ENCODE measurements around the gene PLEKHA7. TPM values are rescaled to one million over a fixed set of nuclear protein-coding genes. Genes with fewer than 3 reads are reported as not detected.

PLEKHA7 gene
- total and polyA plus RNA-seq, 2 experiments from 2014 or later: 0.43 TPM; not detected in 1

DNA sequence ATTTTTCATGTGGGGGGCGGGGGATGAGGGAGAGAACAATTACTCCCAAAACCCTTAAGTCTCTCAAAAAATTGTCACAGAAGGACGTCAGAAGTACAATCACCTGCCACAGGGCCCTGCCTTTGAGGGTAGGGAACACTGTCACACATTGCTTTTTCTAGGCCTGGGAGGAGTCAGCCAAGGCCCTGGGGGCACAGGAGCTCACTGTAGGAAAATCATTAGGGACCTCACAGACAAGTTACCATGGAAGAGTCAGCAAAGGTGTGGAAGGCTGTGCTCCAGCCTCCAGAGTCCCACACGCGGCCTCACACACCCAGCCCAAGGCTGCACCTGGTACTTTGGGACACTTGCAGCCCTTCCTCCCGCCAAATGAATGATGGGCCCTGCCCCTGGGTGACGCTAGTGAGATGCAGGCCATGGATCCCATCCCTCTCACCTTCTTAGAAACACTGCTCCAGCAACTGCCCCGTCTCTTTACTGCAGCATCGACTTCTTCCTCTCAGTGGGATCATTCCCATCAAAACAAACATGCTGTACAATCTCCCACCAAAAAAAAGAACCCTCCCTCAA, 3.3 kb downstream of the PLEKHA7 start:
- Histone ChIP-seq H3K4me1 (ENCODE audit: insufficient read depth) (no peaks in the 10 kb centered on the region), H3F3A (ENCODE audit: insufficient read depth) (no peaks in the 10 kb centered on the region), H2AFZ (no peak overlapping the region), H3K9me3 (ENCODE audit: low read depth) (no peaks in the 10 kb centered on the region), H3K36me3 (ENCODE audit: low read depth) (no peaks in the 10 kb centered on the region), H4K20me1 (ENCODE audit: insufficient read depth) (no peaks in the 10 kb centered on the region), H3K27me3 (replicated peaks; ENCODE audit: insufficient read depth) (peaks cover 29% of the 10 kb centered on the region), H3K27ac (no peak overlapping the region), H3K9ac (no peak overlapping the region), H3K4me3 (no peak overlapping the region), H3K4me2 (ENCODE audit: unreplicated experiment) (no peak overlapping the region), H3K9me2 (ENCODE audit: insufficient read depth) (no peaks in the 10 kb centered on the region), H3K79me2 (ENCODE audit: insufficient read depth) (no peaks in the 10 kb centered on the region)
- DNase-seq: no peak
- in situ Hi-C loops (cut with MboI): no loop called here
- TF ChIP-seq EZH2 (IDR thresholded peaks at IDR 0.05; ENCODE audit: insufficient read depth, poor library complexity, severe bottlenecking): no peak
- TF ChIP-seq EZH2phosphoT487 (IDR thresholded peaks at IDR 0.05; ENCODE audit: insufficient read depth, low read depth): no peak
- 68 to 71% methylated on average over 8 of the region's 8 CpGs for WGBS, 2 experiments (ENCODE audit: low coverage in 1 of 2, low lambda C conversion rate in 2 of 2, missing lambda C conversion rate in 2 of 2)

DNA sequence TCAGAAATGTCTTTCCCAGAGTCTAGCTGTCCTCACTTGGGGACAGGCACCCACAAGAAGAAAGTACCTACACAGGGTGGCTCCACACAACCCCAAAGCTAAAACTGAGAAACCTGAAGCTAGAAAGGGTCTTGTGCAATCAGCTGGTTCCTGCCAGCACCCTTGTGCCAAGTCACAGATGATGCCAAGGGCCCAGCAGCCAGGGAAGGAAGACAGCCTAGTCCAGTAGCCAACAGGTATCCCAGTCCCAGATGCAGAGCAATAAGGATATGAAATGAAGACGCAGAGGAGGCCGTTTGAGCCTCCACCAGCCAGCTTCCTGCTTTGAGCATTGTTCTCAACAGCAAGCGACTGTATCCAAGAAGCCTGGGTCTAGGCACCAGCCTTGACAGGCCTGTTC, 6.1 kb downstream of the PLEKHA7 start:
- Histone ChIP-seq H3K27me3 (replicated peaks; ENCODE audit: insufficient read depth) (peaks cover 14% of the 10 kb centered on the region), H3K36me3 (ENCODE audit: low read depth) (no peaks in the 10 kb centered on the region), H3K4me1 (ENCODE audit: insufficient read depth) (no peaks in the 10 kb centered on the region), H3F3A (ENCODE audit: insufficient read depth) (no peaks in the 10 kb centered on the region), H3K79me2 (ENCODE audit: insufficient read depth) (no peaks in the 10 kb centered on the region), H2AFZ (no peak overlapping the region), H3K27ac (no peak overlapping the region), H3K9me2 (ENCODE audit: insufficient read depth) (no peaks in the 10 kb centered on the region), H4K20me1 (ENCODE audit: insufficient read depth) (no peaks in the 10 kb centered on the region), H3K4me3 (no peak overlapping the region), H3K9ac (no peak overlapping the region), H3K9me3 (ENCODE audit: low read depth) (no peaks in the 10 kb centered on the region), H3K4me2 (ENCODE audit: unreplicated experiment) (no peak overlapping the region)
- 77 to 80% methylated on average over 3 of the region's 3 CpGs for WGBS, 2 experiments (ENCODE audit: low coverage in 1 of 2, low lambda C conversion rate in 2 of 2, missing lambda C conversion rate in 2 of 2)
- no peak for DNase-seq
- TF ChIP-seq EZH2phosphoT487 (IDR thresholded peaks at IDR 0.05; ENCODE audit: insufficient read depth, low read depth): no peak
- no peak for TF ChIP-seq EZH2 (IDR thresholded peaks at IDR 0.05; ENCODE audit: insufficient read depth, poor library complexity, severe bottlenecking)
- in situ Hi-C loops (cut with MboI): no loop called here

DNA sequence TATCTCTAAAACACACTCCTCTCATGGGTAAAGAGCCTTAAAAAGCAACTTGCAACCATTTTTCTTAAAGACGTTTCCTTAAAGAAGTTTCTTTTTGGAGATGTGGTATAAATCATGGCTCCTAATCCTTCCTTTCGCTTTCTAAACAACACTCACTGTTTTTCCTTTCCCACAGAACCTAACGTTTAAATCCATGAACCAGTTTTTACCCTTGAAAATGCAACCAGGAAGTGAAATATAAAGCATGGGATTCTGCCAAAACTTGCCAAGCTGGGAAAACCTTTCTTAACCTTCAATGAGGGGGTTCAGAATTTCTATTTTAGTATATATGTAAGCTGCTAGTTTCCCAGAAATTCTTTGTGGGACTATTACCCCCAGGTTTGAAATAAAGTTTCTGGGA, 8.6 kb downstream of the PLEKHA7 start:
- Histone ChIP-seq H3K9ac (no peak overlapping the region), H3K27ac (no peak overlapping the region), H3K4me2 (ENCODE audit: unreplicated experiment) (no peak overlapping the region), H3K27me3 (replicated peaks; ENCODE audit: insufficient read depth) (no peaks in the 10 kb centered on the region; the same call in 1 of the 2 replicates), H3K9me2 (ENCODE audit: insufficient read depth) (no peaks in the 10 kb centered on the region), H2AFZ (no peak overlapping the region), H4K20me1 (ENCODE audit: insufficient read depth) (no peaks in the 10 kb centered on the region), H3K36me3 (ENCODE audit: low read depth) (no peaks in the 10 kb centered on the region), H3K4me3 (no peak overlapping the region), H3K9me3 (ENCODE audit: low read depth) (no peaks in the 10 kb centered on the region), H3K79me2 (ENCODE audit: insufficient read depth) (no peaks in the 10 kb centered on the region), H3F3A (ENCODE audit: insufficient read depth) (no peaks in the 10 kb centered on the region), H3K4me1 (ENCODE audit: insufficient read depth) (no peaks in the 10 kb centered on the region)
- no peak for DNase-seq
- 53% methylated on average over 3 of the region's 3 CpGs for WGBS, 2 experiments (ENCODE audit: low coverage in 1 of 2, low lambda C conversion rate in 2 of 2, missing lambda C conversion rate in 2 of 2)
- in situ Hi-C loops (cut with MboI): no loop called here
- TF ChIP-seq EZH2 (IDR thresholded peaks at IDR 0.05; ENCODE audit: insufficient read depth, poor library complexity, severe bottlenecking) (no peak), EZH2phosphoT487 (IDR thresholded peaks at IDR 0.05; ENCODE audit: insufficient read depth, low read depth) (no peak)

- H4K20me1 ChIP-seq (ENCODE audit: insufficient read depth): no peaks in the 10 kb centered on the region
- H3F3A ChIP-seq (ENCODE audit: insufficient read depth): no peaks in the 10 kb centered on the region
- no peak for TF ChIP-seq EZH2 (IDR thresholded peaks at IDR 0.05; ENCODE audit: insufficient read depth, poor library complexity, severe bottlenecking)
- no peak for TF ChIP-seq EZH2phosphoT487 (IDR thresholded peaks at IDR 0.05; ENCODE audit: insufficient read depth, low read depth)
- no peaks in the 10 kb centered on the region for H3K79me2 ChIP-seq (ENCODE audit: insufficient read depth)
- no peak overlapping the region for H3K4me3 ChIP-seq
- no peak overlapping the region for H3K9ac ChIP-seq
- WGBS, 2 experiments (ENCODE audit: low coverage in 1 of 2, low lambda C conversion rate in 2 of 2, missing lambda C conversion rate in 2 of 2): 62 to 65% methylated on average over 7 of the region's 7 CpGs
- in situ Hi-C loops (cut with MboI): no loop called here
- no peak overlapping the region for H3K27ac ChIP-seq
- H2AFZ ChIP-seq: no peak overlapping the region
- H3K4me2 ChIP-seq (ENCODE audit: unreplicated experiment): no peak overlapping the region
- H3K9me3 ChIP-seq (ENCODE audit: low read depth): no peaks in the 10 kb centered on the region
- no peaks in the 10 kb centered on the region for H3K36me3 ChIP-seq (ENCODE audit: low read depth)
- no peaks in the 10 kb centered on the region for H3K27me3 ChIP-seq (replicated peaks; ENCODE audit: insufficient read depth)
- H3K9me2 ChIP-seq (ENCODE audit: insufficient read depth): no peaks in the 10 kb centered on the region
- H3K4me1 ChIP-seq (ENCODE audit: insufficient read depth): no peaks in the 10 kb centered on the region
- no peak for DNase-seq
Measured at GRCh38 chr11:17004486-17005148, 9.6 kb downstream of the PLEKHA7 start.
